DOHH2 (cell line): ENCODE results near the gene PASK.

Source experiments
- H3F3A ChIP-seq: fragments of 200-600 bp; sonication (generic), shearing (Covaris generic); 2 replicates; pipeline ENCODE4 v1.6.0; 2016; ENCODE audit warnings: antibody characterized with exemption, mild to moderate bottlenecking; ENCODE audit not compliant: control insufficient read depth, insufficient read depth
- H3K27ac ChIP-seq: fragments of 200-600 bp; sonication (generic); 2 replicates; pipeline ENCODE4 v1.5.1; 2014; ENCODE audit warnings: low read depth, mild to moderate bottlenecking, low read length, moderate library complexity
- H3K27me3 ChIP-seq: fragments of 200-600 bp; sonication (generic); 2 replicates; pipeline ENCODE4 v1.6.1; 2014; ENCODE audit warnings: mild to moderate bottlenecking, low read length, mixed read lengths; ENCODE audit not compliant: control insufficient read depth
- H3K36me3 ChIP-seq: fragments of 200-600 bp; sonication (generic); 2 replicates; pipeline ENCODE4 v1.6.1; 2014; ENCODE audit warnings: mild to moderate bottlenecking, low read length, moderate library complexity, mixed read lengths; ENCODE audit not compliant: control insufficient read depth
- H3K4me1 ChIP-seq: fragments of 200-600 bp; sonication (generic); 2 replicates; pipeline ENCODE4 v1.6.1; 2014; ENCODE audit warnings: mild to moderate bottlenecking, low read length, mixed read lengths; ENCODE audit not compliant: control insufficient read depth
- H3K4me2 ChIP-seq: fragments of 200-600 bp; sonication (generic); 2 replicates; pipeline ENCODE4 v1.6.0; 2014; ENCODE audit warnings: mild to moderate bottlenecking, low read length, moderate library complexity
- H3K4me3 ChIP-seq: fragments of 200-600 bp; sonication (generic); 2 replicates; pipeline ENCODE4 v1.5.1; 2014; ENCODE audit warnings: mild to moderate bottlenecking, low read length, mixed read lengths
- H3K79me2 ChIP-seq: fragments of 200-600 bp; sonication (generic); 2 replicates; pipeline ENCODE4 v1.6.1; 2014; ENCODE audit warnings: mild to moderate bottlenecking, low read length, mixed read lengths; ENCODE audit not compliant: control insufficient read depth
- H3K9me2 ChIP-seq: fragments of 200-600 bp; sonication (generic); replicated peaks from 2 replicates; pipeline ENCODE4 v1.6.1; 2014; ENCODE audit warnings: mild to moderate bottlenecking, low read length, mixed read lengths; ENCODE audit not compliant: control insufficient read depth
- H3K9me3 ChIP-seq: fragments of 200-600 bp; sonication (generic); 2 replicates; pipeline ENCODE4 v1.6.1; 2014; ENCODE audit warnings: antibody characterized with exemption, low read length, mixed read lengths; ENCODE audit not compliant: control insufficient read depth, insufficient read depth
- H4K20me1 ChIP-seq: fragments of 200-600 bp; sonication (generic); 2 replicates; pipeline ENCODE4 v1.6.0; 2014; ENCODE audit warnings: low read depth, mild to moderate bottlenecking, antibody characterized with exemption, low read length, moderate library complexity; ENCODE audit not compliant: control insufficient read depth, insufficient read depth
- EZH2phosphoT487 ChIP-seq: fragments of 200-600 bp; sonication (generic); IDR thresholded peaks from 2 replicates; pipeline ENCODE4 v1.6.1; 2017; ENCODE audit warnings: borderline replicate concordance, mild to moderate bottlenecking, antibody characterized with exemption, low read length, moderate library complexity, mixed read lengths
- TF ChIP-seq, protein P1 (sequence below): fragments of 200-600 bp; sonication (generic); IDR thresholded peaks from one replicate; pipeline ENCODE4 v1.5.1; 2014; ENCODE audit warnings: antibody characterized with exemption, mild to moderate bottlenecking, low read depth, low read length; ENCODE audit not compliant: poor library complexity, severe bottlenecking

Gene PASK

DNA sequence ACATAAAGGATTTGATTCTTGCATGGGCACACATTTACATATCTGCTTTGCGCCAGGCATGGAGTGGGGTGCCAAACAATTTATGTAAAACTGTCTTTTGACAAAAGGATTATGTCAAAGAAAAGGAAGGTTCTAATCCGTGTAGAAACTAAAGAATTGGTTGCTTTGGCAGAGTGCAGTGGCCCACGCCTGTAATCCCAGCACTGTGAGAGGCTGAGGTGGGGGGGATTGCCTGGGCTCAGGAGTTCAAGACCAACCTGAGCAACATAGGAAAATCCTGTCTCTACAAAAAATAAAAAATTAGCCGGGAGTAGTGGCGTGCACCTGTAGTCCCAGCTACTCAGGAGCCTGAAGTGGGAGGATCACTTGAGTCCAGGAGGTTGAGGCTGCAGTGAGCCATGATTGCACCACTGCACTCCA lies 46.1 kb downstream of the PASK start:
- Histone ChIP-seq H3K36me3 (peaks cover 44% of the 10 kb centered on the region), H3K27ac (peak overlapping the region; percentile 57; the same call in 1 of the 2 replicates), H4K20me1 (peaks cover 11% of the 10 kb centered on the region), H3K4me3 (peak overlapping the region; percentile 89), H3K4me2 (peak overlapping the region; percentile 94), H3K79me2 (peaks cover 53% of the 10 kb centered on the region), H3K4me1 (peaks cover 45% of the 10 kb centered on the region), H3K27me3 (no peaks in the 10 kb centered on the region), H3K9me2 (no peaks in the 10 kb centered on the region), H3F3A (peaks cover 2% of the 10 kb centered on the region; the same call in 1 of the 2 replicates), H3K9me3 (no peaks in the 10 kb centered on the region)
- TF ChIP-seq, protein P1, sequence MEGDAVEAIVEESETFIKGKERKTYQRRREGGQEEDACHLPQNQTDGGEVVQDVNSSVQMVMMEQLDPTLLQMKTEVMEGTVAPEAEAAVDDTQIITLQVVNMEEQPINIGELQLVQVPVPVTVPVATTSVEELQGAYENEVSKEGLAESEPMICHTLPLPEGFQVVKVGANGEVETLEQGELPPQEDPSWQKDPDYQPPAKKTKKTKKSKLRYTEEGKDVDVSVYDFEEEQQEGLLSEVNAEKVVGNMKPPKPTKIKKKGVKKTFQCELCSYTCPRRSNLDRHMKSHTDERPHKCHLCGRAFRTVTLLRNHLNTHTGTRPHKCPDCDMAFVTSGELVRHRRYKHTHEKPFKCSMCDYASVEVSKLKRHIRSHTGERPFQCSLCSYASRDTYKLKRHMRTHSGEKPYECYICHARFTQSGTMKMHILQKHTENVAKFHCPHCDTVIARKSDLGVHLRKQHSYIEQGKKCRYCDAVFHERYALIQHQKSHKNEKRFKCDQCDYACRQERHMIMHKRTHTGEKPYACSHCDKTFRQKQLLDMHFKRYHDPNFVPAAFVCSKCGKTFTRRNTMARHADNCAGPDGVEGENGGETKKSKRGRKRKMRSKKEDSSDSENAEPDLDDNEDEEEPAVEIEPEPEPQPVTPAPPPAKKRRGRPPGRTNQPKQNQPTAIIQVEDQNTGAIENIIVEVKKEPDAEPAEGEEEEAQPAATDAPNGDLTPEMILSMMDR: no peak
- TF ChIP-seq EZH2phosphoT487: no peak

DNA sequence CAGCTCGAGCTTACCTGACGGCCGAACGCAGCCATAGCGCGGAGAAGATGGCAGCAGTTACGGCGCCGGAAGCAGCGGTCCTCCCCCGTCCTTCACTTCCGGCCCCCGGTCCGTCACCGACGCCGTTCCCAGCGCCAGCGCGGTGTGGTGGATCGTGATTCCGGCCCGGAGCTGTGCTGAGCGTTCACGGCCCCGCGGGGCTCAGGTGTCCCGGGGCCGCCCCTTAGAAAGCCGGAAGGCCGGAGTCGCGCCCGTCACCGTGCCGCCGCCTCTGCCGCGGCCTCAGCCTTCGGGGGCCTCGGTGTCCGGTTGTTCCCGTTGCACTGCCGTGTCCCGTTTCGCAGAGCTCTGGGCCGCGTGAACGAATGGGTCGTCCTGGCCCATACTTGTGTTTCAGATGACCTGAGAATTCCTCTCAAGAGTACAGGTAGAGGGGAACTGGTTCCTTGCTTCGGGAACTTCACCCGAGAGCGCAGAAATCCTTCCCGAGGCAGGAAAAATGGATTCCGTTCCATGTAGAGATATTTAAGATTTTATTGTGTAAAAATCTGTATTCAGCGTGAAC lies 47.0 kb downstream of the PASK start, which contains the start of gene MTERF4:
Gene MTERF4 (minus strand): TSS at position 49 of the 565 bp plus-strand sequence. CDS start 14 bp downstream, at position 35.
- H3K9me2 ChIP-seq: no peaks in the 10 kb centered on the region
- peaks cover 11% of the 10 kb centered on the region for H4K20me1 ChIP-seq
- TF ChIP-seq, protein P1: no peak
- TF ChIP-seq EZH2phosphoT487: no peak
- H3K27me3 ChIP-seq: no peaks in the 10 kb centered on the region
- H3K27ac ChIP-seq: peak within 1 kb of the TSS; percentile 57
- peaks cover 52% of the 10 kb centered on the region for H3K4me1 ChIP-seq
- H3K4me2 ChIP-seq: peak within 1 kb of the TSS; percentile 94
- H3F3A ChIP-seq: peaks cover 4% of the 10 kb centered on the region; the same call in 1 of the 2 replicates
- peaks cover 46% of the 10 kb centered on the region for H3K36me3 ChIP-seq
- H3K79me2 ChIP-seq: peaks cover 62% of the 10 kb centered on the region
- peak within 1 kb of the TSS; percentile 89 for H3K4me3 ChIP-seq
- no peaks in the 10 kb centered on the region for H3K9me3 ChIP-seq

DNA sequence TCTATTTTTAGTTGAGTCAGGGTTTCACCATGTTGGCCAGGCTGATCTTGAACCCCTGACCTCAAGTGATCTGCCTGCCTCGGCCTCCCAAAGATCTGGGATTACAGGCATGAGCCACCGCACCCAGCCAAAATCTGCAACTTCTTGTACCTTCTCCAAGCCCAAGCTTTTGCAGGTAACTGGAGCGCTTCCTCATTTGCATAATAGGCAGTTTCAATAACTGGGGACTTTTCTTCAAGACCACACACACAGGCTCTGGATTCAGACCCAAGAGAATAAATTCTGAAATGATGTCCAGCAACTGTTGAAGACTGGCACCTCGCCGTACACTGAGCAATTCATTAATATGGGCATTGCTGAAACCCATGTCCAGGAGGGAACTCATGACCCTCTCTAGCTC lies 50.0 kb downstream of the PASK start:
- Histone ChIP-seq H3K4me3 (peak overlapping the region; percentile 8; the same call in 1 of the 2 replicates), H3K79me2 (peaks cover 92% of the 10 kb centered on the region), H3K9me3 (no peaks in the 10 kb centered on the region), H3K27ac (no peak overlapping the region), H3K9me2 (no peaks in the 10 kb centered on the region), H3K27me3 (no peaks in the 10 kb centered on the region), H3K36me3 (peaks cover 68% of the 10 kb centered on the region), H3K4me1 (peaks cover 71% of the 10 kb centered on the region), H3F3A (peaks cover 14% of the 10 kb centered on the region; the same call in 1 of the 2 replicates), H4K20me1 (peaks cover 12% of the 10 kb centered on the region), H3K4me2 (peak overlapping the region; percentile 94)
- no peak for TF ChIP-seq EZH2phosphoT487
- TF ChIP-seq, protein P1: no peak
